Transverse colon (tissue), 4 donors: ENCODE measurements around the gene DYNC2H1. TPM values are rescaled to one million over a fixed set of nuclear protein-coding genes. Genes with fewer than 3 reads are reported as not detected.

ENCODE experiments used
- DNase-seq: peaks from one replicate; pipeline ENCODE4 v3.0.0-alpha.2; 2019
- H3K27ac ChIP-seq, 4 donors: fragments of 200-600 bp; sonication (generic); 2 replicates each; pipeline ENCODE4 v1.5.1; 2016 to 2018; ENCODE audit warnings: inconsistent platforms in 4 of 4
- H3K27me3 ChIP-seq: fragments of 200-600 bp; sonication (generic); 2 replicates; pipeline ENCODE4 v1.5.1; 2017; ENCODE audit warnings: inconsistent platforms
- H3K36me3 ChIP-seq, 4 donors: fragments of 200-600 bp; sonication (generic); 2 replicates each; pipeline ENCODE4 v1.5.1; 2017 to 2019; ENCODE audit warnings: inconsistent platforms in 4 of 4
- H3K4me1 ChIP-seq, 4 donors: fragments of 200-600 bp; sonication (generic); 2 replicates each; pipeline ENCODE4 v1.5.1; 2017 to 2020; ENCODE audit warnings: inconsistent platforms in 4 of 4
- H3K4me3 ChIP-seq, 4 donors: fragments of 200-600 bp; sonication (generic); 1 replicate in 1 of 4; 2 replicates in 3 of 4; pipeline versions ENCODE4 v1.5.1 to v1.6.1; 2017 to 2019; ENCODE audit warnings: inconsistent platforms in 4 of 4
- H3K9me3 ChIP-seq, 2 donors: fragments of 200-600 bp; sonication (generic); 2 replicates each; pipeline ENCODE4 v1.5.1; 2017 to 2019; ENCODE audit warnings: inconsistent platforms in 2 of 2
- CTCF ChIP-seq, 5 experiments: fragments of 200-600 bp in 3 of 5; fragments of 450-650 bp in 2 of 5; sonication (generic) in 3 of 5; IDR thresholded peaks; 1 replicate in 2 of 5; 2 replicates in 3 of 5; pipeline ENCODE4 v1.5.1; 2016 to 2017; ENCODE audit warnings: antibody characterized with exemption in 5 of 5, inconsistent platforms in 3 of 5, mild to moderate bottlenecking in 2 of 5, moderate library complexity in 1 of 5
- EP300 ChIP-seq: sonication (generic); formaldehyde crosslinking; IDR thresholded peaks from one replicate; pipeline ENCODE4 v1.6.1; 2017; ENCODE audit warnings: antibody characterized with exemption, low read depth
- POLR2A ChIP-seq: fragments of 450-650 bp; IDR thresholded peaks from one replicate; pipeline ENCODE4 v1.6.1; 2016; ENCODE audit warnings: antibody characterized with exemption, mild to moderate bottlenecking, moderate library complexity
- POLR2AphosphoS5 ChIP-seq, 3 donors: sonication (generic); formaldehyde crosslinking; IDR thresholded peaks; one replicate each; pipeline ENCODE4 v1.6.1; 2016; ENCODE audit warnings: antibody characterized with exemption in 3 of 3
- WGBS, 2 donors: methylation state at CpG; one replicate each; pipeline ENCODE4 v1.1.5; 2018; ENCODE audit warnings: low coverage in 1 of 2; 5-methylcytosine and 5-hydroxymethylcytosine counted together
- in situ Hi-C, 4 donors: fragments of 200-750 bp; cut with MboI; loops; one replicate each; pipeline versions ENCODE4 v1.15.0 to v1.15.1; 2017; ENCODE audit warnings: low sequenced_read_pairs in 3 of 4, low pct_ligation_motif_present in 1 of 4, low pct_unique_long_range_greater_than_20kb in 1 of 4
- intact Hi-C: fragments of 100-400 bp; cut with DNase I; formaldehyde crosslinking; loops from one replicate; pipeline ENCODE4 v1.15.1; 2023; ENCODE audit warnings: low total_unique reads
- total RNA-seq, 4 donors: library from RNA; depleted of rRNA; stranded (reverse); fragments of >200 nt; gene quantifications; one replicate each; pipeline ENCODE4 v1.1.0, GENCODE V29; 2016

Gene DYNC2H1
- total RNA-seq, 4 donors from 2014 or later = 4.2 to 10.8 (median 4.7) TPM

- H3K9me3 ChIP-seq = no peaks in the 10 kb centered on the region
- no peak for DNase-seq
- H3K4me1 ChIP-seq = no peaks in the 10 kb centered on the region
- no peaks in the 10 kb centered on the region for H3K36me3 ChIP-seq
- no peak overlapping the region for H3K27ac ChIP-seq
- no peak overlapping the region for H3K4me3 ChIP-seq
- H3K27me3 ChIP-seq = no peaks in the 10 kb centered on the region
- 97 to 100% methylated on average over 1 of the region's 1 CpG for WGBS, 2 donors
- intact Hi-C loops = no loop called here
- in situ Hi-C loops = loop anchor here in 1 of 4 donors (10.0 kb wide), 1 partner anchor 60 kb away; no protein-coding TSS in a partner anchor
- TF ChIP-seq POLR2A (no peak), POLR2AphosphoS5 (IDR thresholded peaks at IDR 0.05) (no peak), CTCF (IDR thresholded peaks at IDR 0.05) (no peak), EP300 (no peak)
Measured at GRCh38 chr11:103464420-103464819, 355.2 kb downstream of the DYNC2H1 start.

GRCh38 chr11:103465555-103466140 lies 356.4 kb downstream of the DYNC2H1 start:
- in situ Hi-C loops (loop anchor here in 1 of 4 donors (10.0 kb wide), 1 partner anchor 61 kb away; no protein-coding TSS in a partner anchor), intact Hi-C loops (no loop called here)
- Histone ChIP-seq H3K4me3 (no peak overlapping the region), H3K36me3 (no peaks in the 10 kb centered on the region), H3K4me1 (no peaks in the 10 kb centered on the region), H3K27ac (no peak overlapping the region), H3K27me3 (no peaks in the 10 kb centered on the region), H3K9me3 (no peaks in the 10 kb centered on the region)
- WGBS, 2 donors = 64 to 88% methylated on average over 2 to 3 of the region's 3 CpGs
- no peak for DNase-seq
- TF ChIP-seq EP300 = no peak
- no peak for TF ChIP-seq POLR2AphosphoS5 (IDR thresholded peaks at IDR 0.05)
- TF ChIP-seq POLR2A = no peak
- no peak for TF ChIP-seq CTCF (IDR thresholded peaks at IDR 0.05)

- in situ Hi-C loops (no loop called here), intact Hi-C loops (no loop called here)
- Histone ChIP-seq H3K36me3 (no peaks in the 10 kb centered on the region), H3K9me3 (no peaks in the 10 kb centered on the region), H3K4me1 (no peaks in the 10 kb centered on the region), H3K4me3 (no peak overlapping the region), H3K27ac (no peak overlapping the region), H3K27me3 (no peaks in the 10 kb centered on the region)
- no peak for TF ChIP-seq CTCF (IDR thresholded peaks at IDR 0.05)
- no peak for TF ChIP-seq POLR2AphosphoS5 (IDR thresholded peaks at IDR 0.05)
- no peak for TF ChIP-seq POLR2A
- TF ChIP-seq EP300 = no peak
- DNase-seq = no peak
- WGBS, 2 donors = 88 to 92% methylated on average over 4 of the region's 4 CpGs
Measured at GRCh38 chr11:103471546-103471945, 362.3 kb downstream of the DYNC2H1 start.

- in situ Hi-C loops = no loop called here
Measured at GRCh38 chr11:103476874-103477273, 367.6 kb downstream of the DYNC2H1 start.

More at GRCh38 chr11:103476874-103477273, 367.6 kb downstream of the DYNC2H1 start:
- no peak for TF ChIP-seq POLR2AphosphoS5 (IDR thresholded peaks at IDR 0.05)
- no peak for TF ChIP-seq EP300
- TF ChIP-seq POLR2A = no peak
- TF ChIP-seq CTCF (IDR thresholded peaks at IDR 0.05) = no peak
- H3K4me3 ChIP-seq = no peak overlapping the region
- no peaks in the 10 kb centered on the region for H3K9me3 ChIP-seq
- H3K36me3 ChIP-seq = no peaks in the 10 kb centered on the region
- H3K27me3 ChIP-seq = no peaks in the 10 kb centered on the region
- H3K27ac ChIP-seq = no peak overlapping the region
- intact Hi-C loops = no loop called here
- no peaks in the 10 kb centered on the region for H3K4me1 ChIP-seq
- WGBS, 2 donors = 66 to 89% methylated on average over 2 of the region's 2 CpGs
- DNase-seq = no peak
